ENCODE measurements around the gene TMEM253.

- TF ChIP-seq POLR2A (IDR thresholded peaks at IDR 0.05; ENCODE audit: low read depth) (no peak), CTCF (IDR thresholded peaks at IDR 0.05) (no peak)
Measured at GRCh38 chr14:21059842-21060613, 40.8 kb upstream of the TMEM253 start.
